ENCODE data around the gene CHEK1.
"Not testable (repeated sequence)": the region's sequence is repeated elsewhere in the genome, so short reads cannot be mapped to it uniquely, and the experiment has no call there.

Gene CHEK1

DNA sequence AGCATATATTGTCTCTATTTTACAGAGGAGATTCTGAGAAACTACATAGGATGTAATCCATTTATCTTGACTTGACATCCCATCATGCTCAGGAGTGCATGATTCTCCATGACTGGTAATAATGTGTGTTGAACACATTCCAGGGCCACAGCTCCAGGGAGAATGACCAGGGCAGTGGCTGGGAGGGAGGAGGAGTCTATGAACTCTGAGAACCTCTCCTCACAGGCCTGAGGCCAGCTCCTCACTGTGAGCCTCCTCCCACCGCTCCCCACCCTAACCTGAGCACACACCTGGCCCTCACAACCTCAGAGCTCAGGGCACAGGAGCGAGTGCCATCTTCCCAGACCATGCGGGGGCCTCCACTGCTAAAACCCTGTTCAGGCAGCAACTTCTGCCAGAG is 63.7 kb downstream of the CHEK1 start:
- DNase-seq: no peak
- in situ Hi-C loops (cut with MboI; ENCODE audit: low pct_unique_long_range_greater_than_20kb, low sequenced_read_pairs): no loop called here

DNA sequence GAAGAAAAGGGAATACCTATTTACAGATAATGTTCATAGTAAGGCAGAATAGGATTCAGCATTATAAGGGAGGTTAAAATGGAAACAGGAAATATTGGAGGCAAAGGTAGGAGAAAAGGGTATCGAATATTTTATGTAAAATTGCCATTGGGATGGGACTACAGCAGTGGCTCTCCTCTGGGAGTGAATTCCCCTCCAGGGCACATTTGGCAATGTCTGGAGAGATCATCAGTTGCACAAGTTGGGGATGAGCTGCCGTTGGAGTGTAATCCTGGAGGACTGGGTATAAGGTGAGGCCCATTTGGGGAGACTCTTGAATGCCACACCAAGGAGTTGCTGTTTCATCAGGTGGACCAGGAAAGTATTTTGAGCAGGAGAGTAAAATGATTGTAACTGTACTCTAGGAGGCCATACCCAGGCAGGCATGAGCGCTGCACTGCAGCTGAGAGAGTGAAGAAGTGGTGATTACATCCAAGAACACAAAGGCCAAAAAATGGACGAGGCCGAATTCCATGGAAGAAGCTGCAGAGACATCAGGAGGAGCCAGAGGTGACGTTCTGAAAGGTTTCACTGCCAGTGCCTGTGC is 64.4 kb downstream of the CHEK1 start:
- in situ Hi-C loops (cut with MboI; ENCODE audit: low pct_unique_long_range_greater_than_20kb, low sequenced_read_pairs): no loop called here
- no peak for DNase-seq

DNA sequence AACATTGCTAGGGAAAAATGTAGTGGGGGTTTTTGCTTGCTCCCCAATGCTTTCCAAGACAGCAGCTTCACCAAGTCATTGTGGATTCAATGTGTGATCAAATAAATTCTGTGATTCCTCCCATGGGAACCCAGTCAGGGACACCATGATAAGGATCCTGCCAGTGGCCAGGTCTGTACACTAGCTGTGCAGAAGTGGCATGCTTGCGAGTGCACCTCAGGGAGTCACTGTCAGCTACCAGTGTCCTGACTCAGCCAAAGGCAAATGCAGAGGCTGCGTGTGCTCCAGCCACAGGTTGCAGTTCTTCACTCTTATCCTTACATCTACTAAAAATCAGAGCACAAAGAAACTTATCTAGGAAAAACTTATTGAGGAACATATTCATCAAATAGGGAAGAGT is 65.0 kb downstream of the CHEK1 start:
- DNase-seq: no peak
- in situ Hi-C loops (cut with MboI; ENCODE audit: low pct_unique_long_range_greater_than_20kb, low sequenced_read_pairs): no loop called here

DNA sequence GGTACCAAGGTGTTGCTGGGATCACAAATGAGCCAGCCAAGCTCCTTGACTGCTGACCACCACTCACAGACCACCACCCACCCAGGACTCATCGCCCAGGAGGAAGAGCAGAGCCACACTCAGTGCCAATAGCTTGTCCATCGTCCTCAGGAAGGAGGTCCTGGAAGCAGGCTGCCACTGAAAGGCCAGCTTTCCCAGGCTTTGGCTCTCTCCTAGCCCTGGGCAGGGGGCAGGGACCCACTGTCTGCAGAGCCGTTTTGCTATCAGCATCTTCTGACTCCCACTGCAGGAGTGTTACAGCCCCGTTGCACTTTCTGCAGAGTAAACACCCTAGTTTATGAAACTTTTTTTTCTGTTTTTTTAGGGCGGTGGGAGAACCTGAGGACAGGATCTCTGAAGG is 67.9 kb downstream of the CHEK1 start:
- DNase-seq: no peak
- in situ Hi-C loops (cut with MboI; ENCODE audit: low pct_unique_long_range_greater_than_20kb, low sequenced_read_pairs): no loop called here

DNA sequence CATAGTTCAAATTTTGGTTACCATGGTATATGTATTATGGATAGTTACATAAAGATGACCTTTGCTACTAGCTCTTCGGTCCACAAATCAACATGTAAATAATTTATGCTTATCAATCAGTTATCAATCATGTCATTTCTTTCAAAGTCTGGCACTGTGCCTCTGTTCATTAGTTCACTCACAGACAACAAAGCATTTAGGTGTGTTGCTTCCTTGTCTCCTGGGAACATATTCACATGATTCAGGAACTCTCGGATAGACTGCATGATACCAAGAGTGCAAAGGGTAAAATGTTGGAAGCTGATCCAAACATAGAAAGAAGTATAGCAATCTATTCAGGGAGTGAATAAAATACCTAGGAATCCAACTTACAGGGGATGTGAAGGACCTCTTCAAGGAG is 70.0 kb downstream of the CHEK1 start:
- in situ Hi-C loops (cut with MboI; ENCODE audit: low pct_unique_long_range_greater_than_20kb, low sequenced_read_pairs): no loop called here
- DNase-seq: no peak

DNA sequence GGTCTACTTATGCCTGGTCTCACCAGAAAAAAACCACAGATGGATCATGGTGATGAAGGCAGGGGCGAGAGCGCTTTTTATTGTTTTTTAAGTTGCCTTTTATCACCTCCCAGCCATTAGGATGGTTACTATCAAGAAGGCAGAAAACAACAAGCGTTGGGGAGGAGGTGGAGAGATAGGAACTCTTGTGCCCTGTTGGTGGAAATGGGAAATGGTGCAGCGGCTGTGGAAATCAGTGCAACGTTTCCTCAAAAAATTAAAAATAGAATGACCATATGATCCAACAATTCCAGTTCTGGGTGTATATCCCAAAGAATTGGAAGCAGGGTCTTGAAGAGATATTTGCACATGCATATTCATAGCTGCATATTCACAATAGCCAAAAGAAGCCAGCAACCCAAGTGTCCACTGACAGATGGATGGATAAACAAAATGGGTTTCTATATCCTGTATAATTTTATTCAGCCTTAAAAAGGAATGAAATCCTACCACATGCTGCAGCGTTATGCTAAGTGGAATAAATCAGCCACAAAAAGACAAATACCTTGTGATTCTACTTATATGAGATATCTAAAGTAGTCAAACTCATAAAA is 76.2 kb downstream of the CHEK1 start:
- in situ Hi-C loops (cut with MboI; ENCODE audit: low pct_unique_long_range_greater_than_20kb, low sequenced_read_pairs): no loop called here

DNA sequence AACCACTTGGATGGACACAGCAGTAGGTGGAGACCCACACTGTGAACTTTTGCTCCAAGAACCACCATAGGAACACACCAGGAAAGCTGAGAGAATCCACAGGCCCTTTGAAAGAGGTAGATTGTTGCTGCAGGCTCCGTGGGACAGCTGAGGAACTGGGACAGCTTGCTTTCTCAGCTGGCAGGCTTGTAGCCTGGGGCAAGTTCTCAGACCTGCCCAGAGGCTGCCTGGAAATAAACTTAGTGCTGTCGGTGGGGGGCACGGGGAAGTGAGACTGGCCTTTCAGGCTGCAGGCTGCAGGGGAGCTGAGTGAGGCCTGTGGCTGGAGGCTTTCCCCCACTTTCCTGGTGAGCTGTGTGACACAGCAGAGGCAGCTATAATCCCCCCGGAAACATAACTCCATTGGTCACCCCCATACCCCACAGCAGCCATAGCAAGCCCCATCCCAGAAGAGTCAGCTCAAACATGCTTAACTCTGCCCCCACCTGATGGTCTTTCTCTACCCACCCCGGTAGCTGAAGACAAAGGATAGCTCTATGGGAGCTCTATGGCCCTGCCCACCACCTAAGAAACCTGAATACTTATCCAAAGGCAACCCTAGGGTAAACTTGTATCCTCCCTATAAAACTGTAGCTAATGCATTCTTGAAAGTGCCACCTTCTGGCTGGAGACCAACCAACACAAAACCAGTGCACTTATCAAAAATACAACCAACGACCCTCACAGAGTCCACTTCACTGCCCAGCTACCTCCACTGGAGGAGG is 77.1 kb downstream of the CHEK1 start:
- in situ Hi-C loops (cut with MboI; ENCODE audit: low pct_unique_long_range_greater_than_20kb, low sequenced_read_pairs): no loop called here
- DNase-seq: no peak

More for the DNA sequence above, 76.2 kb downstream of the CHEK1 start:
- DNase-seq: no peak

DNA sequence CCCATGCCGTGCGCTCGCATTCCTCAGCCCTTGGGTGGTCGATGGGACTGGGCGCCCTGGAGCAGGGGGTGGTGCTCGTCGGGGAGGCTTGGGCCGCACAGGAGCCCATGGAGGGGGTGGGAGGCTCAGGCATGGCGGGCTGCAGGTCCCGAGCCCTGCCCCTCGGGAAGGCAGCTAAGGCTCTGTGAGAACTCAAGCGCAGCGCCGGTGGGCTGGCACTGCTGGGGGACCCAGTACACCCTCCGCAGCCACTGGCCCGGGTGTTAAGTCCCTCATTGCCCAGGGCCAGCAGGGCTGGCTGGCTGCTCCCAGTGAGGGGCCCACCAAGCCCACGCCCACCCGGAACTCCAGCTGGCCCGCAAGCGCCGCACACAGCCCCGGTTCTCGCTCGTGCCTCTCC is 79.7 kb downstream of the CHEK1 start:
- DNase-seq; in situ Hi-C loops (cut with MboI; ENCODE audit: low pct_unique_long_range_greater_than_20kb, low sequenced_read_pairs): not testable (repeated sequence)

DNA sequence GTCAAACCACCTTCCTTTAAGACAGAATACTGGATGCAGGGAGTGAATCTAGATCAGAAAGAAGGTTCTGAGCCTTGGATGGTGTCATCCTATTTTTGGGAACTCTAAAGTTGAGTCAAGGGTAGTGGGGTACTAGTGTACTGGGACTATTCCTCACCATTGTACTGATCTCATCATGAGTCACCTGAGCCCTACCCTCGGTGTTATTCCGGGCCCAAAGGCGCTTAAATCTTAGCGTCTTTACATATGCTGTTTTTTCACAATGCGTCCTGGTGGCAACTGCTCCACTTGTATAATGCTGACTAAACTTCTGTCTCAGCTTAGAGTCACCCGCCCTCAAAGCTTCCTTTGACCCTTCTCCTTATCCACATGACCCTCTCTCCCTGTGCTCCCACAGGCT is 95.8 kb downstream of the CHEK1 start:
- no peak for DNase-seq

DNA sequence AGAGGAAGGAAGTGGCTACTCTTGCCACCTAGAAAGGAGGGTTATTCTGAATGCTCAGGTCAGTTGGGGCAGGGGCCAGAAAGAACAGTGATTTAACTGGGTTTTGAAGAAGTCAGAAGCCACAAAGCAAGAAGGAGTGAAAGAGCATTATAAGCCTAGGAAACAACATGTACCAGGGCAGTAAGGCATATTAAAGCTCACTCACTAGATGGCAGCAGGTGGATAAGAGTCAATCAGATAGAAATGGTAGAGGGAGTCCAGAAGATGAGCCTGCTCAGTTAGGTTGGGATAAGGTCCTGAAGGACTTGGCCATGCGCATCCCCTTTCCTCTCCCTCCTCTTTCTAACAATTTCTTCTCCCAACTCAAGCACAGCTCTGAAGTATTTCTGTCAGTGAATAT is 99.2 kb downstream of the CHEK1 start:
- in situ Hi-C loops (cut with MboI; ENCODE audit: low pct_unique_long_range_greater_than_20kb, low sequenced_read_pairs): no loop called here
- peak; percentile 19 for DNase-seq

More for the DNA sequence above, 95.8 kb downstream of the CHEK1 start:
- in situ Hi-C loops (cut with MboI; ENCODE audit: low pct_unique_long_range_greater_than_20kb, low sequenced_read_pairs): no loop called here

All from KBM-7 (cell line).